Activated CD4-positive, alpha-beta T cell treated with anti-CD3 and anti-CD28 coated beads for 24 hours (primary cell): ENCODE results near the gene BTN3A1.
"Not testable (repeated sequence)": the region's sequence is repeated elsewhere in the genome, so short reads cannot be mapped to it uniquely, and the experiment has no call there.

ENCODE experiments used
- DNase-seq, 2 donors: peaks; one replicate each; pipeline ENCODE4 v3.0.0-alpha.2; 2020; ENCODE audit warnings: low read depth in 2 of 2

BTN3A1 gene

DNA sequence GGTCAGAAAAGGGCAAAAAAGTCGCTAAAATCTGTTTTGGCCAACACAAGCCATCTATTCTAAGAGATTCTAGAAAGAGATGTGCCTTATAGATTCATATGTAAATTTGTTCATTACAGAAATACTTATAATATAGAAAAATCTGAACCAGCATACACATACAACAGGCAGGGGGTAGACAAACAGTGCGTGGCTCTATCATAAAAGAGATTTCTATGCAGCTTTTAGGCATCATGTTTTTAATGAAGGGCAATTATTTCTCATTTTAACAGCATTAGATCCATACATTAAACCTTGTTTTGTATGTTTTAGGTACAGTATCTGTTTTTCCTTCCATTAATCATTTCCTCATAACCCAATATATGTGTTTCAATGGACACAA is 38.9 kb downstream of the BTN3A1 start:
- DNase-seq: no peak

GRCh38 chr6:26441977-26442376 is 39.9 kb downstream of the BTN3A1 start:
- DNase-seq: no peak

DNA sequence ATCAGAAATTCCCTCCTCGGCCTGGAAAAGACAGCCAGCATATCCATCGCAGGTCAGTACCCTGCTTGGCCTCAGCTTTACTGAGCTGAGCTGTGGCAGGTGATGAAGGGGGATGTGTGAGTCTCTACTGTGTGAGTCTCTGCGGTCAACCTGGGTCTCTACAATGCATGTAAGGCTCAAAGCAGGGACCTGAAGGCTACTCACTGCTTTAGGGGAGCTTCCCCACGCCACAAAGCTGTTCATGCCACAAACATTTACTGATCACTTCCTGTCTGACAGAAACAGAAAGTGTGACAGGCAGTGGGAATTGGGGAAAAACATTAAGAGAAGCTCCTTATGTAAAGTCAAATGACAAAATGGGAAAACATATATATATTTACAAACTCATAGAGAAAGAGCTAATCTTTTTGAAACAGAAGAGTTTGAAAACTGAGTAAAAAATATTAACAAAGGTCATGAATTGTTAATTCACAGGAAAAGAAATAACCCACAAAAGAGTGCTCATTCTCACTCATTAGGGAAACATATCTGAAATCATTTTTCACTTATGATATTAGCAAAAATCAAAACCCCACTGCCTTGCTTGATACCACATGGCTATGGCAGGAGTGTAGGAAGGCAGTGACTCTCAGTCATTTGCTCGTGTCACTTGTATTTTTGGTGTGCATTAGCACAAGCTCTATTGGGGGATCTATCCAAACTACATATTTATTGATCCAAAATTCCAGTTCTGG is 44.0 kb downstream of the BTN3A1 start:
- DNase-seq: peak in 1 of 2 donors; percentile 9

- no peak for DNase-seq
Observed at GRCh38 chr6:26447257-26447656, 45.2 kb downstream of the BTN3A1 start.

- no peak for DNase-seq
Observed at GRCh38 chr6:26450240-26450639, 48.2 kb downstream of the BTN3A1 start.

- no peak for DNase-seq
Observed at GRCh38 chr6:26452631-26453235, 50.7 kb downstream of the BTN3A1 start.

GRCh38 chr6:26454631-26455030 is 52.6 kb downstream of the BTN3A1 start:
- DNase-seq: no peak

GRCh38 chr6:26455357-26455970 is 53.4 kb downstream of the BTN3A1 start:
- no peak for DNase-seq

DNA sequence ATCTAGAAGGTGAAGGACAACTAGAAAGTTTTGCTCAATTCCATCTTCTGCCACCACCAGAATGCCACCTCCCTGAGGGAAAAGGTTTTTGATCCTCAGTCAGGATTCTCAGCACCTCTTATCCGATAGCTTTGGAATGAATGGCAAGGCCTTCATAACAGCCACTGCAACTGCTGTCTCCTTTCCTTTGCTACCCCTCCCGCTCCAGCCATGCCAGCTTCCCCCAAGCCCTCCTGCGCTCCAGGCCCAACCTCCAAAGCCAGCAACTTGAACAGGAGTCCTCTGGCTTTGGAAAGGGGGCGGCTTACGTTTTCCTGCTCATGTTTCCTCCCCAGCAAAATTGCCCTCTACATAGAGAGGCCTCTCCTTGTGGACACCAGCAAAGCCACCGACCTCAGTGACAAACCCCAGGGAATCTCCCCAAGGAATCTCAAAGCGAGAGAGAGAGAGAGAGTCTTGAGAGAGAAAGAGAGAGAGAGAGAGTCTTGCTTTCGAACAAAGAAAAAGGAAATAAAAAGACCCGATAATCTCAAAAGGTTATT is 55.3 kb downstream of the BTN3A1 start:
- DNase-seq: no peak

DNA sequence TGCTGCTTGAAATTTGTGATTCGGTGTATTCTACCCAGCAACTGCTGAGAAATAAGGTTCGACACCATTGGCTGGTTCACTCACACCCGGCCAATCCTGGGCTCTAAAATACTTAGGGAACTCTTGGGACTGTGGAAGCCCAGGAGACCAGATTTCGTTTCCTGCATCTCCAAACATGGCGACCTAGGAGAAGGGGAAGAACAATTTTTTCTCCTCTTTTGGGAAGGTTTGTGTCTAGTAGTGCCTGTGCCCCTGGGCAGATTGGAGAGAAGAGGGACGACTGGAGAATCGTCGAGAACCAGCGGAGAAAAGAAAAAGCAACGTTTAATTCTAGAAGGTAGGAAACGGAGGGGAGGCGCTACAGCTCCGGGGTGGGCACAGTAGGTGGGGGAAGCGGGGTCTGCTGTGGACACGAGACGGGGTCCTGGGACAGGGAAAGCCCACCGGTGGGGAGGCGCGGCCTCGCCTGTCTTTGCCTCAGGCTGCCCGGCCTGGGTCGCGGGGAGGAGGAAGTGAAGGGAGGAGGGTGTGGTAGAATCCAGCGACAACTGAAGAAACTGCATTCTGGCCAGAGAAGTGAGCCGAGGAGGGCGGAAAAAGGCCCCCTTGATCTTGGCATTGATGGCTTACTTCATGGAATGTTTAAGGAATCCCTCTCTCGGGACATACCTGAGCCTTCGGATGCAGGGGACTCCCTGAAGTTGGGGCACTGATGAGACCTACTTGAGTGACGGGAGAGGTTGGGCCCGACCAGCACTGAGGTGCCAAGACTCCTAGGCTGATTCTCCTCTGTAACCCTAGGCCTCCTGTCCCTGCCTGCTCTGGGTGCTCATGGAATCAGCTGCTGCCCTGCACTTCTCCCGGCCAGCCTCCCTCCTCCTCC is 56.0 kb downstream of the BTN3A1 start, which contains the start of gene BTN2A1:
Gene BTN2A1 (plus strand): TSS at position 150 of the 883 bp plus-strand sequence. CDS start 682 bp downstream, at position 832.
- peak; percentile 32 to 39 for DNase-seq

- no peak for DNase-seq
Observed at GRCh38 chr6:26459023-26459810, 57.1 kb downstream of the BTN3A1 start.

DNA sequence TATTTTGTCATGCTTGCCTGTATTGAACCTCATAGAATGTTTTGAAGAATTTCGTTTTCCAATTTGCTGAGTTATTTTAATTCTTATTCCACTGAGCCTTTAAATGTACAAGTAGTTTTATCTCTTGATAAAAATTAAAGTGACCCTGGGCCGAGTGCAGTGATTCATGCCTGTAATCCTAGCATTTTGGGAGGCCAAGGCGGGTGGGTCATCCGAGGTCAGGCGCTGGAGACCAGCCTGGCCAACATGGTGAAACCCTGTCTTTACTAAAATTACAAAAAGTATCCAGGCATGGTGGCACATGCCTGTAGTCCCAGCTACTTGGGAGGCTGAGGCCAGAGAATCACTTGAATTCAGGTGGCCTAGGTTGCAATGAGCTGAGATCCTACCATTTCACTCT is 59.3 kb downstream of the BTN3A1 start:
- not testable (repeated sequence) for DNase-seq

DNA sequence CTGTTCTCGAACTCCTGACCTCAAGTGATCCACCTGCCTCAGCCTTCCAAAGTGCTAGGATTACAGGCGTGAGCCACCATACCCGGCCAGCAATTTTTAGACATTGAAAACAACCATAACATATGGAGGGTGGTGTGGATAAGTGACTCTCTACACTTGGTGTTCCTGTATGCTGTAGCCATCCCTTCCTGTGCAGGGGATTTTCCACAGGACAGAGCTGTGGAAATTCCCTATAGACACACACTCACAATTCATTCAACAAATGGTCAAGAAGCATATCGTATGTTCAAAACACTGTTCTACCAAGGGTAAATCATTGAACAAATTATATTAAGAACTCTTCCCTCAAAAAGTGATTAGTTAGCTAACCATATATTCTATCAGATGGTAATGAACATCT is 61.9 kb downstream of the BTN3A1 start:
- no peak for DNase-seq

DNA sequence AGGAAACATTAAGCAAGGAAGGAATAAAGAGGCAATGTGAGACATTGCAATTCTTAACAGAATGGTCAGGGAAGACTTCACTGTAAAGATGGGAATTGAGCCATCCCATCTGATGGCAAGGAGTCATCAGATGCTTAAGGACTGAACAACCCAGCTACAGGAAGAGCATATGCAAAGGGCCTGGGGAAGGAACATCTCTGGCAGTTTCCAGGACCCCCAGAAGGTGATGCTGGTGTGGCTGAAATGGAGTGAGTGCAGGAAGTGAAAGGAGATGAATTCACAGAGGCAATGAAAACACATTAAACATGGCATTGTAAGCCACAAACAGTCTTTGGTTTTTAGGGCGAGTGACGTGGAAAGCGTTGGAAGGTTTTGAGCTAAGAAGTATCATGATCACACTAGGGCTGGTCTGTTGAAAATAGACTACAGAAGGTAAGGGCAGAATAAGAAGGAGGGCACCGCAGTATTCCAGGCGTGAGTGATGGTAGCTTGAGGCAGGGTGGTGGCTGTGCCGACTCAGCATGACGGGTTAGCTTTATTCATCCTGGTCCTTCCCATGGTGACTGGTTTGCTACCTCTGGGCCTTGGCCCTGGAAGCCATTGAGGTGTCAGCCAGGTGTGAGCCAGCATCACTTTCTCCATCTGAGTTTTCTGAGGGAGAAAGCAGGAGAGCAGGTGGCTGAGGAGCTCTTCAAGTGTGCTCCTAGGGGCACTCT is 62.5 kb downstream of the BTN3A1 start:
- no peak for DNase-seq
